Left ventricle myocardium inferior (tissue), 1 donor: Measurements from ENCODE around the gene GATAD2B. TPM values are rescaled to one million over a fixed set of nuclear protein-coding genes. Genes with fewer than 3 reads are reported as not detected.
"Not testable (repeated sequence)": the region's sequence is repeated elsewhere in the genome, so short reads cannot be mapped to it uniquely, and the experiment has no call there.

Source experiments
- DNase-seq: peaks from one replicate; pipeline ENCODE4 v3.0.0-alpha.2; 2020
- H3K27ac ChIP-seq: fragments of 200-600 bp; replicated peaks from 2 replicates; pipeline ENCODE4 v1.8.0; 2021
- H3K27me3 ChIP-seq: fragments of 200-600 bp; 2 replicates; pipeline ENCODE4 v1.8.0; 2021; ENCODE audit warnings: low read depth
- H3K36me3 ChIP-seq: fragments of 200-600 bp; 2 replicates; pipeline ENCODE4 v1.8.0; 2021
- H3K4me1 ChIP-seq: fragments of 200-600 bp; 2 replicates; pipeline ENCODE4 v1.8.0; 2021
- H3K4me3 ChIP-seq: fragments of 200-600 bp; 2 replicates; pipeline ENCODE4 v1.8.0; 2021; ENCODE audit warnings: mild to moderate bottlenecking, moderate library complexity
- H3K9me3 ChIP-seq: fragments of 200-600 bp; replicated peaks from 2 replicates; pipeline ENCODE4 v1.8.0; 2021
- CTCF ChIP-seq: fragments of 200-600 bp; IDR thresholded peaks from 2 replicates; pipeline ENCODE4 v1.8.0; 2021; ENCODE audit warnings: antibody characterized with exemption, mild to moderate bottlenecking, borderline replicate concordance
- intact Hi-C: fragments of 100-400 bp; cut with micrococcal nuclease; formaldehyde crosslinking; loops from one replicate; pipeline ENCODE4 v1.11.0; 2022
- total RNA-seq: library from RNA; stranded (reverse); fragmentation: NEBNext Ultra II Directional; extraction: Animal tissue kit (Norgen Biotek cat#: 25700); gene quantifications from one replicate; pipeline ENCODE4 v1.2.1, GENCODE V29; 2021
- donor health status: DM: no; HTN: yes; CAD: no; lungs with severe emphysema.

Gene GATAD2B
- total RNA-seq, 1 donor from 2014 or later, result 35.4 TPM

- Histone ChIP-seq H3K36me3 (no peaks in the 10 kb centered on the region), H3K9me3 (no peaks in the 10 kb centered on the region), H3K27me3 (no peaks in the 10 kb centered on the region), H3K27ac (peak overlapping the region; percentile 93), H3K4me3 (peak overlapping the region; percentile 58), H3K4me1 (peaks cover 23% of the 10 kb centered on the region)
- intact Hi-C loops, result loop anchor here (10.0 kb wide), 1 partner anchor 194 kb away; the partner anchor contains the start of gene RAB13
- no peak for TF ChIP-seq CTCF
- peak; percentile 84 for DNase-seq
Measured at GRCh38 chr1:153790313-153790965, 132.3 kb downstream of the GATAD2B start.

GRCh38 chr1:153789478-153790034 lies 133.2 kb downstream of the GATAD2B start:
- peak overlapping the region; percentile 93 for H3K27ac ChIP-seq
- DNase-seq, result no peak
- peak overlapping the region; percentile 58 for H3K4me3 ChIP-seq
- no peaks in the 10 kb centered on the region for H3K9me3 ChIP-seq
- no peaks in the 10 kb centered on the region for H3K27me3 ChIP-seq
- H3K36me3 ChIP-seq, result no peaks in the 10 kb centered on the region
- intact Hi-C loops, result loop anchor here (10.0 kb wide), 1 partner anchor 195 kb away; the partner anchor contains the start of gene RAB13
- peaks cover 23% of the 10 kb centered on the region for H3K4me1 ChIP-seq
- no peak for TF ChIP-seq CTCF

GRCh38 chr1:153786038-153786790 lies 136.6 kb downstream of the GATAD2B start:
- no peaks in the 10 kb centered on the region for H3K36me3 ChIP-seq
- H3K4me3 ChIP-seq, result no peak overlapping the region
- intact Hi-C loops, result no loop called here
- no peak for TF ChIP-seq CTCF
- peaks cover 34% of the 10 kb centered on the region for H3K4me1 ChIP-seq
- H3K9me3 ChIP-seq, result no peaks in the 10 kb centered on the region
- DNase-seq, result no peak
- no peak overlapping the region for H3K27ac ChIP-seq
- H3K27me3 ChIP-seq, result no peaks in the 10 kb centered on the region

GRCh38 chr1:153783233-153784190 lies 139.3 kb downstream of the GATAD2B start:
- Histone ChIP-seq H3K27ac (peak overlapping the region; percentile 99), H3K4me1 (peaks cover 25% of the 10 kb centered on the region), H3K4me3 (peak overlapping the region; percentile 83), H3K27me3 (no peaks in the 10 kb centered on the region), H3K36me3 (no peaks in the 10 kb centered on the region), H3K9me3 (no peaks in the 10 kb centered on the region)
- DNase-seq, result peak; percentile 90
- intact Hi-C loops, result no loop called here
- peak; percentile 38 for TF ChIP-seq CTCF

GRCh38 chr1:153782648-153783047 lies 140.1 kb downstream of the GATAD2B start:
- intact Hi-C loops, H3K9me3 ChIP-seq, DNase-seq, H3K27me3 ChIP-seq, H3K36me3 ChIP-seq: not testable (repeated sequence)
- Histone ChIP-seq H3K4me3 (peak overlapping the region; percentile 83), H3K4me1 (peaks cover 33% of the 10 kb centered on the region), H3K27ac (peak overlapping the region; percentile 99)
